HG02678 (cell line): ENCODE data around the gene SLC27A5.
"Not testable (repeated sequence)": the region's sequence is repeated elsewhere in the genome, so short reads cannot be mapped to it uniquely, and the experiment has no call there.

Source experiments
- ATAC-seq: cut with Tn5 transposase; IDR thresholded peaks from one replicate; pipeline ENCODE4 v1.9.1; 2021; ENCODE audit warnings: mild to moderate bottlenecking, moderate library complexity; ENCODE audit not compliant: unreplicated experiment

The SLC27A5 gene

DNA sequence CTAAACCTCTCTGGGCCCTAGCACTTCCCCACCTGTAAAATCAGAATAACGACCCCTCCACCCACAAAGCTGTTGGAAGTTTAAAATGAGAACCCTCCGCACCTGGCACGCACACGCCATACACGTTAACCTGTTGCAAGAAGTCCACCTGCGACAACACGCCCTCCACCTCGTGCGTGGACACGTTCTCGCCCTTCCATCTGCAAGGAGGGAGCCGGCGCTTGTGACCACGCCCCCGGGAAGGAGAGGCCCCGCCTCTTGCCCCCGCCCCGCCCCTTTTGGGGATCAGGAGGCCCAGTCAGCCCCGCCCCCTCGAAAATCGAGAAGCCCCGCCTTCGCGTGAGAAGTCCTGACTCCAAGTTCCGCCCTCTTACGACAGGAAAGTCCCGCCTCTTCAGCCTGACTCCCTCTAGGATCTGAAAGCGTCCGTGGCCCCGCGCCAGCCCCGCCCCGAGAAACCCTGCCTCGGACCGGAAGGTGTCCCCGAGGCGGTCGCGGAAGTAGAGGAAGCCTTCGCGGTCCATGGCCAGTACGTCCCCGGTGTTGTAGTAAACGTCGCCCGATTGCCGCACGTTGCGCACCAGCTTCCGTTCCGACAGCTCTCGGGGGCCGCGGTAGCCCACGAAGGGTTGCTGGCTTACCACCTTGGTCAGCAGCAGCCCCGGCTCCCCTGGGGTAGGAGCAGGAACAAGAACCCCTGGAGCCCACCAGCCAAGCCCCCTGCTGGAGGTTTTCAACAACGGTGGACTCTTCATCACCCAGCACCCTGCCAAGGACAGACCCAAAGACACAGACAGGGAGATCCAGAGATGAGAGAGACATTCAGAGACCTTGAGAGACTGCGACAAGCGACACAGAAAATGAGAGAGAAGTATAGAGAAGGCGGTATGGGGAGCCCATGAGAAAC is 12.5 kb downstream of the SLC27A5 start:
- peak; percentile 91 for ATAC-seq

DNA sequence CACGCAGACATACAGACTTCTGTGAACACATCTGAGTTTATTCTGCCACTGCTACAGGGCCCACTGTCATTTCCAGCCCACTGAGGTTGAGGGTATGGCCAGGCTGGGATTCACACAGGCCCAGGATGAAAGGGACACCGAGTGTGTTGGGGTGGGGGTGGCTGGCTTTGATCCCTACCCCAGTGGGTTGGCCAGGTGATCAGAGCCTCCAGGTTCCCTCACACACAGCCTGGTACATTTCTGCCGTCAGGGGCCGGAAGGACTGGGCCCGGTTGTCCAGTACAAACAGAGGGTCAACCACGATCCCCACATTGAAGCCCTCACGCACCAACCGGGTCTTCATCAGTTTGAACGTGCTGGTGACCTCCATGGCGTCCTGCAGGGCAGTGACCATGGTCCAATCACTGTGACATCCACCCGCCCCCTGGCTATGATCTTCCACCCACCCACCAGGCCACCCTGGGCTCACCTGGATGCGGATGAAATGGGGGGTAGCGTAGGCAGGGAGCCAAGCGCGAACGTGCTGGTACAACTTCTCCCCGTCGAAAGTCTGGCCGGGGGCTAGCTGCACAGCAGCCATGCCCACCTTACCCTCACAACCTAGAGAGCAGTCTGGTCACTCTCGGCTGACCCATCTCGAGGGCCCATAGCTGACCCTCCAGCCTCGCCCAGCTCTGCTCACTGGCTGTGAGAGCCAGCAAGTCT is 13.3 kb downstream of the SLC27A5 start:
- ATAC-seq = no peak

- no peak for ATAC-seq
These were observed 14.1 kb downstream of the SLC27A5 start for GRCh38 chr19:58497634-58498170.

DNA sequence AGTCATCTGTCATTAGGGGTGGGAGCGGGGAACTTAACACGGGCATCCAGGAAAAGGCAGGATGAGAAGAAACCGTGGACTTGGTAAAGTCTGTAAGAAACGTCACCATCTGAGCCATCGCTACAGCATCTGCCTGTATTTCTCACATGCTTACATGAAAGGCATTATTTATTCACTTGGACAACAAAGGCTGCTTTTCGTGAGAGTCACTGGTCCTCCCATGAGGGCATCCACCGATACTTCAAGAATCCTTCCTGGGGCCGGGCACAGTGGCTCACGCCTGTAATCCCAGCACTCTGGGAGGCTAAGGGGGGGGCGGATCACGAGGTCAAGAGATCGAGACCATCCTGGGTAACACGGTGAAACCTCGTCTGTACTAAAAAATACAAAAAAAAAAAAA is 19.5 kb downstream of the SLC27A5 start:
- no peak for ATAC-seq

GRCh38 chr19:58491393-58491792 is 20.4 kb downstream of the SLC27A5 start:
- no peak for ATAC-seq

GRCh38 chr19:58484349-58484748 is 27.4 kb downstream of the SLC27A5 start:
- ATAC-seq = not testable (repeated sequence)

DNA sequence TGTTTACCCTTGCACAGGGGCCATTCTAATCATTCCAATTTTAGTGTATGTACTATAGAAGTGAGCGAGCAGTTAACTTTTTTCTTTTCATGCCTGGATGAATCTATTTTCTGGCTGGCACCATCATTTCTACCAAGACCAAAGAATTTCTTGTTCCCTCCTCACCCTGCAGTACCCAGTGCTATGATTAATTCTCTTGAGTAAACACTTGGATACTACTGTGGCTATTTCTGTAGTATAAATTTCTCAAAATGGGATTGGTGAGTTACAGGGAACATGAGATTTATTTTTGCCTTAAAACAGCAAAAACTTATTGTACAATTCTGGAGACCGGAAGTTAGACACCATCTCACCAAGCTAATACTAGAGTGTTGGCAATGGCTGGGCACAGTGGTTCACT is 28.0 kb downstream of the SLC27A5 start:
- no peak for ATAC-seq

- ATAC-seq = no peak
These were observed 29.4 kb downstream of the SLC27A5 start for GRCh38 chr19:58482372-58482771.

GRCh38 chr19:58480831-58481230 is 31.0 kb downstream of the SLC27A5 start:
- no peak for ATAC-seq

DNA sequence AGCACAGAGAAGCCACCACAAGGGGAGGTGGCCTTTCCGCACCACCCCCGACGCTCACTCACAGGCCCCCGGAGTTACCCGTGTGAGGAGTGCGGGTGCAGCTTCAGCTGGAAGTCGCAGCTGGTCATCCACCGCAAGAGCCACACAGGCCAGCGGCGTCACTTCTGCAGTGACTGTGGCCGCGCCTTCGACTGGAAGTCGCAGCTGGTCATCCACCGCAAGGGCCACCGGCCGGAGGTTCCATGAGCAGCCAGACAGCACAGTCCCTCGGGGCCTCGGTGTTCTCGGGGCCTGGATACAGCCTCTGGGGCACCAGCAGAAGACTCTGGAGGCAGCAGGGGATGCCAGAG is 31.3 kb downstream of the SLC27A5 start:
- ATAC-seq = no peak

DNA sequence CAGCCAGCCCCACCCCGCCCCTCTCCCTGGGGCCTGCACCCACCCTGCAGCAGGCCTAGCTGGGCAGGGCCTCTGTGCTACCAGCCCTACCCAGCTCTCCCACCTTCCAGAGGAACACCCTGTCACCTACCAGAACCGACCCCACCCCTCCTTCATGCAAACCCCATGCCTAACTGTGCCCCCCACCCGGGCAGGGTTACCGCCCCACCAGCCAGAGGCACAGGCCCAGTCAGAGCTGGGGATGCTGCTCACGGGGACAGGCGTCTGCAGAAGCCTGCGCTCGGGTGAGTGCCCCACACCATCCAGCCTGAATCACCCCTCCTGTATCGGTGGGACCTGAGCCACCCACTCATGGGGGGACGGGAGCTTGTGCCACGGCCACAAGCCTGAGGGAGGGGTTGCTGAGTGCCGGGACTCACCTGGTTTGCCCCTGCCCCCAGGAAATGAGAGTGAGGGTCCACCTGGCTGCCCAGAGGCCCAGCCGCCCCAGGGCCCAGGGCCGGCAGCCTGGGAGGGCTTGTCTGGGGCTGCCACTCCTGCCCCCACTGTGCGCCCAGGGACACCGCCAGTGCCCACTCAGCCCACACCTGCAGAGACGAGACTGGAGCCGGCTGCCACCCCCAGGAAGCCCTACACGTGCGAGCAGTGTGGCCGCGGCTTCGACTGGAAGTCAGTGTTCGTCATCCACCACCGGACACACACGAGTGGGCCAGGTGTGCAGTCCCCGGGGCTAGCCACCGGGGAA is 31.9 kb downstream of the SLC27A5 start:
- no peak for ATAC-seq

DNA sequence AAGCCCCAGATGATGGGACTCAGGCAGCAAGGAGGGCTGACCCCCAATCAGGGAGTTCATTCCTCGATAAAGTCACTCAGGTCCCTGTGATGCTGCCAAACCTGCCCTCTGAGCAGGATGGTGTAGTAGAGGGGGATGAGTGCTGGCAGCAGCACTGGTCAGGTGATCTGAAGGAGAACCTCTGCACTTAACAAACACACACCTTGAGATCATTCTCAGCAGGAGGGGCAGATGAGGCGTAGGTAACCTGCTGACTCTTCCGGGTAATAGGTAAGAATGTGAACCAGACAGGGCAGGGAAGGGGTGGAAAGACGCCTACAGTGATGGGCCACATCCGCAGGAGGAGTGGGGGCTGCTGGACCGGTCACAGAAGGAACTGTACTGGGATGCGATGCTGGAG is 32.5 kb downstream of the SLC27A5 start:
- no peak for ATAC-seq

DNA sequence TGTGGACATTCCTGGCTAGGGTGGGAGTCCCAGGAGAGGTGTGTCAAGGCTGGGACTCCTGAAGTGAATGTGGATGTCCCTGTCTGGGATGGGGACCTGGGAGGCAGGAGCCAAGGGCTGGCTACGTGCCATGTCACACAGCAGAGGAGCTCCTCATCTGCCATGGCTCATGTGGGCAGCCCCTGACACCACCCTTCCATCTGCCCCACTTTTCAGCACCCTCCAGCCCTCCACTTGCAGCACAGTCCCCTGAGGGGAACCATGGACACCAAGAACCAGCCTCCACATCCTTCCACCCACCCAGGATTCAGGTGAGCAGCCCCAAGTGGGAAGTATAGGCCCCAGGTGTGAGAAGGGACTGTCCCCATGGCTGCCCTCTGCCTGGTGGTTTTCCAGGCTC is 33.9 kb downstream of the SLC27A5 start:
- ATAC-seq = no peak

DNA sequence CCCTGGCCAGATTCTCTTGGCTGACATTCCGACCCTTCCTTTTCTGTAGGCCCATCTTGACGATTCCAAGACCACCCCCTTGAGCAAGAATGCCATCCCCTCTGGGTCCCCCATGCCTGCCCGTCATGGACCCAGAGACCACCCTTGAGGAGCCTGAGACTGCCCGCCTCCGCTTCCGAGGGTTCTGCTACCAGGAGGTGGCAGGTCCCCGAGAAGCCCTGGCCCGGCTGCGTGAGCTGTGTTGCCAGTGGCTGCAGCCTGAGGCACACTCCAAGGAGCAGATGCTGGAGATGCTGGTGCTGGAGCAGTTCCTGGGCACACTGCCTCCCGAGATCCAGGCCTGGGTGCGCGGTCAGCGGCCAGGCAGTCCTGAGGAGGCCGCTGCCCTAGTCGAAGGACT is 34.7 kb downstream of the SLC27A5 start:
- no peak for ATAC-seq

DNA sequence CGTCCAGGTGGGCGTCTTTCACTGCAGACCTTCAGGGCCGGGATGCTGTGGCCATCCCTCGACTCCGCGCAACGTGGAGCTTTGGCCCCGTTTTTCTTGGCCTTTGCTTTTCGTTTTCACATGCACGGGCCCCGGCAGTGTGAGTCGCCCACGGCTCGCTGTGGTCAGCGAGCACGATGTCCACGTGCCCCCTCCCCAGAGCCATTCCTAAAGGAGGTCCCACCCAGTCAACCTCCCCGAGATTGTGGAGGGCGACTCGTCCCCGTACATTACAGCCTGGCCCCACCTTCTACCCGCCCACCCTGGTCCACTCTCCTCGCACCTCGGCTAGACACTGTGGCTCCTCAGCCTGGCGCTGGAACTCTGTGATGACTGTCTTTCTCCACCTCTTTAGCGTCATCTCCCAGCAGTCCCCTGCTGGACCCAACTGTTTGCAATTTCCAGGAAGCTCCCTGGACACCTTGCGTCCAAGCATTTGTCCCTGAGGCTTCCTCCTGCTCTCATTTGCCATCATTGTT is 35.2 kb downstream of the SLC27A5 start:
- ATAC-seq = no peak

DNA sequence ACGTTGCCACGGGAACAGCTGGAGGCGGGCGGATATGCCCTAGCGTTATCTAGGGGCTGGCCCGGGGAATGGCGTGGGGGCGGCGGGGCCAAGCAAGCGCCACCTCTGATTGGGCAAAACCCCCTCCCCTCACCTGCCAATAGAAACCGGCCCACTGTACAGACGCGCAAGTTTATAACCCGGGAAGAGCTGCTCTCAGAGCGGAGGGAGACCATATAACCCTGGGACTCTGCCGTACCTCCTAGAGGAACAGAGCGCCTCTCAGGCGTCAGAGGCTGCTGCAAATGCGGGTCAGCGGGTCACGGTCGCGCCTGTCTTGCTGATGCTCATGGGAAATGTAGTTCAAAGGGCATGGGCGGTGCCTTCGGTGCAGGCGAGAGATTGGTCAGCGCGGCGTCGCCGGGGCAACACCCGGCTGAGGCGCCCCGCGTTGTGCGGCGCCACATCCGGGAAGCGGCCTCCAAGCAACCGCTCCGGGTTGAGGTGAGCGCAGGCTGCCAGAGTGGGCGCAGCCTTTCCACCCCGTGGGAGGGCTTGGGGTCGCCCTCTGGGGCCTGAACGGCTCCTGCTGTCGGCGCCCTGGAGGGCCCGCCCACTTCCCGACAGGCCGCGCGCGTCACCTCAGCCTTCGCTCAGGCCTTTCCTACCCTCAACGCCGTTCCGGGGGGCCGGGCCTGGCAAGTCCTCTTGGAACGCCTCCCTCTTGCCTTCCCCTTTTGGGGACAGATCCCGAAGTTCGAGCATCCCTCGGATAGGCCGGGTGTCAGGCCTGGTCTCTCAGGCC is 35.9 kb downstream of the SLC27A5 start, which contains the start of gene ZNF446:
Gene ZNF446, plus strand, starts transcription at position 639 of the 784 bp plus-strand sequence. CDS start 867 bp downstream, outside the sequence.
- peak; percentile 86 for ATAC-seq

DNA sequence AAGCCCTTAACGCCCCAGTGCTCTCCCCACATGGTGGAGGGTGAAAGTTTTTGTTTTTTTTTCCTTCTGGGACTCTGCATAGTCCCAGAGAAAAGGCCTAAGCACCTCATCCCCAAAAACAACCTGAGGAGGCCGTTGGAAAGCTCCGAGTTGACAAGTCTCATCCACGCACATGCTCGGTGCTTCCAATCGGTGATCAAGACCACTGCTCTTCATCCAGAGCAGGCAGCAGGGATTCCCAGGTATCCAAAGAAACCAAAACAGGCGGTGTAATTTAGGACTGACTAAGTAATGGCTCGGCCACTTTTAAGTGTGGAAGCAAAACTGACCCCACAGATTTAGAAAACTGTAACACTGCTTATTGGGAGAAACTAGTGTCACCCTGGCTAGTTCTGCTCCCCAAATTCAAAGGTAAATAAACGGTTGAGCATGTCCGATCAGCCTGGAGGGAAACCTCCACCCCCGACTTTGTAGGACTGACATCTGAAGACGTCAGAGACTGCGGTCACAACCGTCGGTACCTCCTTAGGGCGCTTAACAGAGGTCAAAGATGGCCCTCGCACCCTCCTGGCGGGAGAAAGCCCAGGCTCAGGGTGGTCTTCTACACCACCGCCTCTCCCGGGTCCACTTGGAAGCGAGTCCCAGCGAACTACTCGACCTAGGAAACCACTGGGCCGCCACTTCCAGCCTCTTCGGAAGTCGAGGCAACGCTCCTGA is 36.6 kb downstream of the SLC27A5 start:
- ATAC-seq = no peak

DNA sequence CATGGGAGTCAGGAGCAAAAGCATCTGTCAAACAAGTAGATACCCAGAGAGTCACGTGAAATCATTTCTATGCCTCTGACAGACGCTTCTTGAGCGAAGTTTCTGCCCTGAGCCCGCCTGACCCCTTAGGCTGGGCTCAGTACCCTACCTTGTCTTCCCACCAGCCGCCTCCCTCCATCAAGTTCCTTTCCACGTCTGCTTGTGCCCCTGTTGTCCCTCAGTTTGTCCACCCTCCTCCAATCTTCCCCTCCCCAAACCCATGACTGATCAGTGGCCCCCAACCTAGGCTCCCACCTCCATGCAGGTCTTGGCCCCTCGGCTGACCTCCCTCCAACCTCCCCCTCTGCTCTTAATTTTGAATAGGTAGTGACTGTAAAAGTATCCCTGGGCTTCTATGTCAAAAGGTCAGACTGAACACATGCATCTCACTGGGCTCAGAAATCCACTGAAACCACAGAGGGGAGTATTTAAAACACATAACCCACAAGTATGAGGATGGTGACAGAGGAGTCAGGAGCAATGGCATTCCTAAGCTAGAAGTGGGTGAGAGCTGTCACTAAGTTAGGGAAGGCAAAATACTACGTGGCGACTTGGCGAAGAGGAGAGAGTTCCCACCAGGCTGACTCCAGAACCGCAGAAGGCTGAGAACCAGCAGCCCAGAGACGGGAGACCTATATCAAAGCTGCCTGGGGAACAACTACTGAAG is 37.3 kb downstream of the SLC27A5 start:
- ATAC-seq = no peak

DNA sequence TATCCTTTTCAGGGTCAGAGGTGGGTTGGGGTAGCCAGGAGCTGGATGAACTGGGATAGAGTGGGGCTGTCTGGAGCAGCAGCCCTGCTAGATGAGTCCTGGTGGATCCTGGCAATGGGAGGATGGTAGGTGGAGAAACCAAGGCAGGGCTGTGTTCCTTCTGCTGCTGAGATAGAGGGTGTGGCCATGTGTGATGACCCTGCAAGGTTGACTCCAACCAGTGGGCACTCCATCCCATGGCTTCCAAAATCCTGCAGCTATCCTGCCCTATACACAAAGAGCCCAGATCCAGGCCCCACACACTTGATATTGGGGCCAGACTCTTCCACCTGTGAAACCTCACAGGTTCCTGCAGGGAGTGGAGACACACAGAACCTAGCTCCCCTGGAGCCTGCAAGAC is 38.0 kb downstream of the SLC27A5 start:
- no peak for ATAC-seq
